ENCODE results near the gene ZNF398. TPM values are rescaled to one million over a fixed set of nuclear protein-coding genes. Genes with fewer than 3 reads are reported as not detected.

Gene ZNF398
- total and polyA plus RNA-seq, 2 of the 13 experiments (the other 11 are each of a cell fraction or from before 2014, with no cell fraction given): 3.0 to 8.9 TPM

DNA sequence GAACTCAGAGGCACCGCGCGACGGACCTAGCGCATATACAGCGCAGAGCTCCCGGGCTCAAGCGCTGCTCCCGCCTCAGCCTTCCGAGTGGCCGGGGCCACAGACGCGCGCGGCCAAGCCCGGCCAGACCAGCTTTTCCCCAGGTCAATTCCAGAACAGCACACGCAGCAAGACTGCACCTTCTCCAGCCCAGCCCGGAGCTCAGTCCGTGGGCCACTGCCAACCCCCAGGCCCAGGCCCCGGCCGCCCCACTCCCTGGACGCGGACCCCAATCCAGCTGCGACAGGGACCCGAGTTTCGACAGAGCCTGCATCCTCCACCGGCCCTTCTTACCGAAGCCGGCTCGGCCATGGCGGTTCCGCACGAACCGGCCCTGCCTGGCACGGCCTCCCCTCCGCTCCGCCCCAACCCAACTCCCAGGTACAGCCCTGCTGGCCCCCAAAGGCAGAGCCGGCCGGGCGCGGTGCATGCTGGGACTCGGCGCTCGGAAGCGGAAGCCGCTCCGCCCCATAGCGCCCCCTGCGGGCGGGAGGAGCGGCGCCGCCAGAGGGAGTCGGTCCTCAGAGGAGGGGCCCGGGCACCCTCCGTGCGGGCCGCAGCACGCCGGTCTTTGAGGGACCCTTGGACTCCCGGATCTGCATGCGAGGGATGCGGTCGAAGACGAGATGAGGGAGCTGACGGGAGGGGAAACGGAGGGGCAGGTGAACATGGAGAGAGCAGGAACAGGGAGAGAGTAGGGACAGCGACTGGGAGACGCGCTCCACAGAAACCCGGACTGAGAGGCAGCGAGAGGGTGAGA lies 21.2 kb upstream of the ZNF398 start, which contains the start of gene ZNF425 (continued):
- TF ChIP-seq, protein P1, sequence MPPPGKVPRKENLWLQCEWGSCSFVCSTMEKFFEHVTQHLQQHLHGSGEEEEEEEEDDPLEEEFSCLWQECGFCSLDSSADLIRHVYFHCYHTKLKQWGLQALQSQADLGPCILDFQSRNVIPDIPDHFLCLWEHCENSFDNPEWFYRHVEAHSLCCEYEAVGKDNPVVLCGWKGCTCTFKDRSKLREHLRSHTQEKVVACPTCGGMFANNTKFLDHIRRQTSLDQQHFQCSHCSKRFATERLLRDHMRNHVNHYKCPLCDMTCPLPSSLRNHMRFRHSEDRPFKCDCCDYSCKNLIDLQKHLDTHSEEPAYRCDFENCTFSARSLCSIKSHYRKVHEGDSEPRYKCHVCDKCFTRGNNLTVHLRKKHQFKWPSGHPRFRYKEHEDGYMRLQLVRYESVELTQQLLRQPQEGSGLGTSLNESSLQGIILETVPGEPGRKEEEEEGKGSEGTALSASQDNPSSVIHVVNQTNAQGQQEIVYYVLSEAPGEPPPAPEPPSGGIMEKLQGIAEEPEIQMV (CRISPR knock-in tag; IDR thresholded peaks at IDR 0.05; ENCODE audit: low read depth): peak; percentile 51; the same call in 1 of the 2 replicates
- peak; percentile 67; the same call in 1 of the 2 replicates for TF ChIP-seq ZNF121 (CRISPR knock-in tag; IDR thresholded peaks at IDR 0.05)
- no peak for TF ChIP-seq ZKSCAN5 (CRISPR knock-in tag; IDR thresholded peaks at IDR 0.05)
- TF ChIP-seq, protein P2, sequence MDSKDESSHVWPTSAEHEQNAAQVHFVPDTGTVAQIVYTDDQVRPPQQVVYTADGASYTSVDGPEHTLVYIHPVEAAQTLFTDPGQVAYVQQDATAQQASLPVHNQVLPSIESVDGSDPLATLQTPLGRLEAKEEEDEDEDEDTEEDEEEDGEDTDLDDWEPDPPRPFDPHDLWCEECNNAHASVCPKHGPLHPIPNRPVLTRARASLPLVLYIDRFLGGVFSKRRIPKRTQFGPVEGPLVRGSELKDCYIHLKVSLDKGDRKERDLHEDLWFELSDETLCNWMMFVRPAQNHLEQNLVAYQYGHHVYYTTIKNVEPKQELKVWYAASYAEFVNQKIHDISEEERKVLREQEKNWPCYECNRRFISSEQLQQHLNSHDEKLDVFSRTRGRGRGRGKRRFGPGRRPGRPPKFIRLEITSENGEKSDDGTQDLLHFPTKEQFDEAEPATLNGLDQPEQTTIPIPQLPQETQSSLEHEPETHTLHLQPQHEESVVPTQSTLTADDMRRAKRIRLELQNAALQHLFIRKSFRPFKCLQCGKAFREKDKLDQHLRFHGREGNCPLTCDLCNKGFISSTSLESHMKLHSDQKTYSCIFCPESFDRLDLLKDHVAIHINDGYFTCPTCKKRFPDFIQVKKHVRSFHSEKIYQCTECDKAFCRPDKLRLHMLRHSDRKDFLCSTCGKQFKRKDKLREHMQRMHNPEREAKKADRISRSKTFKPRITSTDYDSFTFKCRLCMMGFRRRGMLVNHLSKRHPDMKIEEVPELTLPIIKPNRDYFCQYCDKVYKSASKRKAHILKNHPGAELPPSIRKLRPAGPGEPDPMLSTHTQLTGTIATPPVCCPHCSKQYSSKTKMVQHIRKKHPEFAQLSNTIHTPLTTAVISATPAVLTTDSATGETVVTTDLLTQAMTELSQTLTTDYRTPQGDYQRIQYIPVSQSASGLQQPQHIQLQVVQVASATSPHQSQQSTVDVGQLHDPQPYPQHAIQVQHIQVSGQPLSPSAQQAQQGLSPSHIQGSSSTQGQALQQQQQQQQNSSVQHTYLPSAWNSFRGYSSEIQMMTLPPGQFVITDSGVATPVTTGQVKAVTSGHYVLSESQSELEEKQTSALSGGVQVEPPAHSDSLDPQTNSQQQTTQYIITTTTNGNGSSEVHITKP (CRISPR knock-in tag; IDR thresholded peaks at IDR 0.05; ENCODE audit: low read depth): peak; percentile 30; the same call in 1 of the 2 replicates
- no peak for TF ChIP-seq LCORL (IDR thresholded peaks at IDR 0.05)
- TF ChIP-seq LCORL (CRISPR knock-in tag; IDR thresholded peaks at IDR 0.05): peak; percentile 84
- peak; percentile 89; the same call in 1 of the 2 replicates for TF ChIP-seq HOXD1 (CRISPR knock-in tag; IDR thresholded peaks at IDR 0.05)
- TF ChIP-seq CBFB (CRISPR knock-in tag; IDR thresholded peaks at IDR 0.05): peak; percentile 82; the same call in 1 of the 2 replicates
- peak; percentile 75 for TF ChIP-seq HDAC2 (CRISPR knock-in tag; IDR thresholded peaks at IDR 0.05)
- no peak; the same call in none of the 2 replicates for TF ChIP-seq ZIK1 (CRISPR knock-in tag; IDR thresholded peaks at IDR 0.05; ENCODE audit: borderline replicate concordance, low read depth)
- TF ChIP-seq ZNF605 (CRISPR knock-in tag; IDR thresholded peaks at IDR 0.05): peak; percentile 98
- peak; percentile 81 for TF ChIP-seq ASH2L (IDR thresholded peaks at IDR 0.05; ENCODE audit: insufficient read length, low read depth, low read length)
- no peak for TF ChIP-seq THYN1 (CRISPR knock-in tag; IDR thresholded peaks at IDR 0.05; ENCODE audit: borderline replicate concordance, low read depth)
- TF ChIP-seq, protein P3, sequence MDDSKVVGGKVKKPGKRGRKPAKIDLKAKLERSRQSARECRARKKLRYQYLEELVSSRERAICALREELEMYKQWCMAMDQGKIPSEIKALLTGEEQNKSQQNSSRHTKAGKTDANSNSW (CRISPR knock-in tag; IDR thresholded peaks at IDR 0.05; ENCODE audit: borderline replicate concordance): no peak
- TF ChIP-seq, protein P4, sequence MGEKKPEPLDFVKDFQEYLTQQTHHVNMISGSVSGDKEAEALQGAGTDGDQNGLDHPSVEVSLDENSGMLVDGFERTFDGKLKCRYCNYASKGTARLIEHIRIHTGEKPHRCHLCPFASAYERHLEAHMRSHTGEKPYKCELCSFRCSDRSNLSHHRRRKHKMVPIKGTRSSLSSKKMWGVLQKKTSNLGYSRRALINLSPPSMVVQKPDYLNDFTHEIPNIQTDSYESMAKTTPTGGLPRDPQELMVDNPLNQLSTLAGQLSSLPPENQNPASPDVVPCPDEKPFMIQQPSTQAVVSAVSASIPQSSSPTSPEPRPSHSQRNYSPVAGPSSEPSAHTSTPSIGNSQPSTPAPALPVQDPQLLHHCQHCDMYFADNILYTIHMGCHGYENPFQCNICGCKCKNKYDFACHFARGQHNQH (CRISPR knock-in tag; IDR thresholded peaks at IDR 0.05): peak; percentile 91
- TF ChIP-seq, protein P5, sequence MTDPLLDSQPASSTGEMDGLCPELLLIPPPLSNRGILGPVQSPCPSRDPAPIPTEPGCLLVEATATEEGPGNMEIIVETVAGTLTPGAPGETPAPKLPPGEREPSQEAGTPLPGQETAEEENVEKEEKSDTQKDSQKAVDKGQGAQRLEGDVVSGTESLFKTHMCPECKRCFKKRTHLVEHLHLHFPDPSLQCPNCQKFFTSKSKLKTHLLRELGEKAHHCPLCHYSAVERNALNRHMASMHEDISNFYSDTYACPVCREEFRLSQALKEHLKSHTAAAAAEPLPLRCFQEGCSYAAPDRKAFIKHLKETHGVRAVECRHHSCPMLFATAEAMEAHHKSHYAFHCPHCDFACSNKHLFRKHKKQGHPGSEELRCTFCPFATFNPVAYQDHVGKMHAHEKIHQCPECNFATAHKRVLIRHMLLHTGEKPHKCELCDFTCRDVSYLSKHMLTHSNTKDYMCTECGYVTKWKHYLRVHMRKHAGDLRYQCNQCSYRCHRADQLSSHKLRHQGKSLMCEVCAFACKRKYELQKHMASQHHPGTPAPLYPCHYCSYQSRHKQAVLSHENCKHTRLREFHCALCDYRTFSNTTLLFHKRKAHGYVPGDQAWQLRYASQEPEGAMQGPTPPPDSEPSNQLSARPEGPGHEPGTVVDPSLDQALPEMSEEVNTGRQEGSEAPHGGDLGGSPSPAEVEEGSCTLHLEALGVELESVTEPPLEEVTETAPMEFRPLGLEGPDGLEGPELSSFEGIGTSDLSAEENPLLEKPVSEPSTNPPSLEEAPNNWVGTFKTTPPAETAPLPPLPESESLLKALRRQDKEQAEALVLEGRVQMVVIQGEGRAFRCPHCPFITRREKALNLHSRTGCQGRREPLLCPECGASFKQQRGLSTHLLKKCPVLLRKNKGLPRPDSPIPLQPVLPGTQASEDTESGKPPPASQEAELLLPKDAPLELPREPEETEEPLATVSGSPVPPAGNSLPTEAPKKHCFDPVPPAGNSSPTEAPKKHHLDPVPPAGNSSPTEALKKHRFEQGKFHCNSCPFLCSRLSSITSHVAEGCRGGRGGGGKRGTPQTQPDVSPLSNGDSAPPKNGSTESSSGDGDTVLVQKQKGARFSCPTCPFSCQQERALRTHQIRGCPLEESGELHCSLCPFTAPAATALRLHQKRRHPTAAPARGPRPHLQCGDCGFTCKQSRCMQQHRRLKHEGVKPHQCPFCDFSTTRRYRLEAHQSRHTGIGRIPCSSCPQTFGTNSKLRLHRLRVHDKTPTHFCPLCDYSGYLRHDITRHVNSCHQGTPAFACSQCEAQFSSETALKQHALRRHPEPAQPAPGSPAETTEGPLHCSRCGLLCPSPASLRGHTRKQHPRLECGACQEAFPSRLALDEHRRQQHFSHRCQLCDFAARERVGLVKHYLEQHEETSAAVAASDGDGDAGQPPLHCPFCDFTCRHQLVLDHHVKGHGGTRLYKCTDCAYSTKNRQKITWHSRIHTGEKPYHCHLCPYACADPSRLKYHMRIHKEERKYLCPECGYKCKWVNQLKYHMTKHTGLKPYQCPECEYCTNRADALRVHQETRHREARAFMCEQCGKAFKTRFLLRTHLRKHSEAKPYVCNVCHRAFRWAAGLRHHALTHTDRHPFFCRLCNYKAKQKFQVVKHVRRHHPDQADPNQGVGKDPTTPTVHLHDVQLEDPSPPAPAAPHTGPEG (CRISPR knock-in tag; IDR thresholded peaks at IDR 0.05): peak; percentile 62; the same call in 1 of the 2 replicates
